GM19193 (cell line): Measurements from ENCODE around the gene SLC25A25.
A peak's percentile ranks its signal among the peaks of the same experiment; 100 is the strongest.

ENCODE experiments used
- POLR2A ChIP-seq: IDR thresholded peaks from 4 replicates; pipeline ENCODE4 v1.6.1; 2011; ENCODE audit not compliant: insufficient read depth, insufficient read length; ENCODE audit errors: extremely low read depth

SLC25A25 gene

DNA sequence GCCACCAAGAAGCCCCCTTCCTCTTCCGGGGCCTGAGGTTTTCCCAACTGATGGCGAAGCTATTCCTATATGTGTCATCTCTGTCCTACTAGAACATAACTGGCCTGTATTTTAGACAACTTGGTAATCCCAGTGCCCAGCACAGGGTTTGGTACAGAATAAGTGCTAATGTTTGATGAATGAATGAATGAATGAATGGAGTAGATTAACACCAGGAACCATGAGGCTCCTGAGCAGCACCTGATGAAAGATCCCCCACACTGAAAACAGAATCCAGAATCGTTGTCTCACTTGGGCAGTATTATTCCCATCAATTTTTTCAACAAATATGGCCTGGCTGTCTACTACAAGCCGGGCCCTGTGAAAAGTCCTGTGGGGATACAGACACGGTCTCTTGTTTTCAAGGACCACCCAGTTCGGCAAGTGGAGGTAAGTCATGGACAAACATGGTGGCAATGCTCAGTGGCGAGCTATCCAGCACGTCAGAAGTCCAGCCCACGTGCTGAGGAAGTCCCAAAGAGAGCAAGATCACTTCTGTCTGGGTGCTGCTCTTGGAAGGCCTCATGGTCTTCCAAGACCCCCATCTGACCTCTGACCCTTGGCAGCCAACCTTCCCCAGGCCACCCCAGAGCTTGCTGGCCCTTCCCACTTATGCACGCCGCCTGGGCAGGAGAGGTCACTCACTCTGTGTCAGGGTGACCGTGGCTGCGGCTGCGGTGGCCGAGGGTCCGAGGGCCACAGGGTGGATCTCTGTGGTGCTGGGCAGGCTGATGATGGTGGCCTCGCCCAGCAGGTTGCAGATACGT lies 1.9 kb upstream of the SLC25A25 start:
- peak; percentile 11 for TF ChIP-seq POLR2A

- TF ChIP-seq POLR2A: peak; percentile 19
These were observed 1.1 kb upstream of the SLC25A25 start, which contains the start of gene NAIF1 for GRCh38 chr9:128066713-128067644. TSS of gene NAIF1 (minus strand) at chr9:128067320. CDS start at chr9:128067101, 219 bp downstream.

DNA sequence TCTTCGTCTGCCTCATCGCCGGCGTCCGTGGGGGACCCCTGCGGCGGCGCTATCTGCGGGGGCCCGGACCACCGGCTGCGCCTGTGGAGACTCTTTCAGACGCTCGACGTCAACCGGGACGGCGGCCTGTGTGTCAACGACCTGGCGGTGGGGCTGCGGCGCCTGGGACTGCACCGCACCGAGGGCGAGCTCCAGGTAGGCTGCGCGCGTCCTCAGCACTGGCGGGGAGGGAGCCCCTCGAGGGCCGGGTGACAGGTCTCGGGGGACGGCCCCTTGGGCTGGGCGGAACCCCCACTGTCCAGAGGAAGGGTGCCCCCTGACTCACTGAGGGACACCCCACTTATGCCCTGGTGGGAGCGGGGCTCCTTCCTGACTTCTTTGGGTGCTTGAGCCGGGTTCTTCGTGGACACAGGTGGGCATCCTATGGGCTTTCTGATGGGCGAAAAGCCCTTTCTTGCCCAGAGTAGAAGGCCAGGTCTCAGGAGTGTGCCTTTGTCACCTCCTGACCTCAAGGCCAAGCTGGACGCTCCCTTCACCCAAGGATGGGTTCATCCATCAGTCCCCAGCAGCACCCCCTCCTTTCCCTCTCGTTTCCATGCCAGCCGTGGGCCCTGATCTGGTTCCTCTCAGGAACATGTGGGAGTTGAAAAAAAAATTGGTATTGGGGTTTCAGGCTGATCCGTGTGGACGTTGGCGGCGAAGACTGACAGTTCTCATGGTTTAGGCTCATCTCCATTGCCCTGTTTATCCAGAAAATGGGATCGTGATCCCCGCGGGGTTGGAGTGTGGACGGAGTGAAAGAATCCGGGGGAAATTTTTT lies 564 bp downstream of the SLC25A25 start:
- no peak for TF ChIP-seq POLR2A

- TF ChIP-seq POLR2A: no peak
These were observed 2.8 kb downstream of the SLC25A25 start for GRCh38 chr9:128070874-128071273.

DNA sequence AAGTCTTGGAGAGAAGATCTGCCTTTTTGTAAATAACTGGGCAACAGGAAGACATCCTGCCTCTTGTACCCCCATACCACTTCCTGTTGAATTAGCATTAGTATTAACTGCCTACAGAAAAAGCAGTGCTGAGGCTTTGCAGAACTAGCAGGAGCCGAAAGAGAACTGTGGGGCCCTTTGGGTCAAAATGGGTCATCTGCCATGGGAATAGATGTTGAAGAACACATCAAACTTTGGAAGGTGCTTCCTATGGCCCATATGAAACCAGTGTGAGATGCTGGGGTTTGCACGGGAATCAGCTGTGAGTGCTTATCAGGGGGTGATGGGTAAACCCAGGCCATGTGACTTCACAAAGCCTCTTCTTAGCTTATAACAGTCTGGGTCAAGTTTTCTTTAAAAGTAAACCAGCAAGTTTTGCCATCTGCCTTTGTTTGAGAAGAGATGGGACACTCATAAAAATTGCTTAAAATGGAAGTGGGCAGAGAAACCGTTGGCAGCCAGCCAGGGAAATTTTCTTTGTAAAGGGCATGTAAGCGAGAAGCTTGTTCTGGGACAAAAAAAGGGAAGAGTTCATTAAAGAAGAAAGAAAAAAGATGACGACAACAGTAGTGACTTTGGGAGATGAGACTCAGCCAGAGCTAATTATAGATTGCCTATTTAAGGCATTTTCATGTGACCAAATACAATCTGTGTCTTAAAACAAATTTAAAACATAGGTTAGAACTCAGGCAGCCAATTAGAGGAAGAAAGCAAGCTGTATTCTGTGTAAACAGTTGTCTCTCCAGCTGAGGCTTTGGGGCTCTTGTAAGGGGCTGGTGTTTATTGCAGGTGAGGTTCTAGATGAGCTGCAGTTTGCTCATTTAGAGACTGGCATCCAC lies 4.4 kb downstream of the SLC25A25 start:
- no peak for TF ChIP-seq POLR2A

GRCh38 chr9:128073253-128073886 lies 5.3 kb downstream of the SLC25A25 start:
- no peak for TF ChIP-seq POLR2A

GRCh38 chr9:128077847-128078503 lies 9.9 kb downstream of the SLC25A25 start:
- TF ChIP-seq POLR2A: no peak

DNA sequence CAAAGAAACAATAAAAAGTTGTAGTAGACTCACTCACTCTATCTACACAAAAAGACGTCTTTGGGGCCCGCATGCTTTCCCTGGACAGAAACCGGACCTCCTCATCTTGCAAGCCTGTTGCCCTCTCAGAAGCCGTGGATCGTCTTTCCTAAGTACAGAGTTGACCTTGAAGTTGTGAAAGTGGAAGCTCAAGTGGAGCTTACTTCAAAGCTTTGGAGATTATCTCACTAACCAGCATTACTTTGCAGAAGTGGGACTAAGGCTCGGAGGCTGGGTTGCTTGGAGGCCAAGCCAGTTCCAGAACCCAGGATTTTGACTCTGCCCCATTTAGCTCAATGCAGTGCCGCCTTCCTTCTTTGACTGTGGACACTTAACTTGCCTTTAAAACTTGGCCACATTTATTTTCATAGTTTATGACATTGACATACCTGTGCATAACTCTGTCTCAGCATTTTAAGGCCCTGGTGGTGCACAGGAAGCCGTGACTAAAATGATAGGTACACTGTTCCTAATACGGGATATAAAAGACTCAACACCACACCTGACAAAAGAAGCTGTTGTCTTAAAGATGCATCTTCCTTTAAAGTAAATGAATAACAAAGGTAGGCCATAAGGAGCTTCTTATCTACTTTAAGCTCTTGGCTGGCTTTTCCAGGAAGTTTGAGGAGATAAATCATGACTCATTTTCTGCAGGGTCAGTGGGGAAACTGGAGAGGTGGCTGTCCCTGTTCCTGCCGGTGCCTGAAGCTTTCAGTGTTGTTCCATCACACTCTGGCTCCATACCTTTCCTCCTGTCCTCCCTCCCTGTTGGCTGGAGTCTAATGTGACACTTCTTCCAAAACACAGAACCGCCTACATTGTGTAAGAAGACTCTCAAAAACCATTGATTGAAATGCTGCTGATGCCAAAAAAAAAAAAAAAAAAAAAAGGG lies 10.7 kb downstream of the SLC25A25 start:
- TF ChIP-seq POLR2A: no peak

DNA sequence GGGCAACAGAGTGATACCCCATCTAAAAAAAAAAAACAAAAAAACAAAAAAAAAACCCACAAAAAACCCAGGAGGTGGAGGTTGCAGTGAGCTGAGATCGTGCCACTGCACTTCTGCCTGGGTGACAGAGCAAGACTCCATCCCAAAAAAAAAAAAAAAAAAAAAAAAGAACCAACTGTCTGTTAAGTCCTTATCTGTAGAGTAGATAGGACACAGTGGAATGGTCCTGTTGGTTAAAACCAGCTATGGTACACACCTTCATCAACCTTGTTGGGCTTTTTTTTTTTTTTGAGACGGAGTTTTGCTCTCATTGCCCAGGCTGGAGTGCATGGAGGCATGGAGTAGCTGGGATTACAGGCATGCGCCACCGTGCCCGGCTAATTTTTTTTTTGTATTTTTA lies 12.2 kb downstream of the SLC25A25 start:
- no peak for TF ChIP-seq POLR2A

DNA sequence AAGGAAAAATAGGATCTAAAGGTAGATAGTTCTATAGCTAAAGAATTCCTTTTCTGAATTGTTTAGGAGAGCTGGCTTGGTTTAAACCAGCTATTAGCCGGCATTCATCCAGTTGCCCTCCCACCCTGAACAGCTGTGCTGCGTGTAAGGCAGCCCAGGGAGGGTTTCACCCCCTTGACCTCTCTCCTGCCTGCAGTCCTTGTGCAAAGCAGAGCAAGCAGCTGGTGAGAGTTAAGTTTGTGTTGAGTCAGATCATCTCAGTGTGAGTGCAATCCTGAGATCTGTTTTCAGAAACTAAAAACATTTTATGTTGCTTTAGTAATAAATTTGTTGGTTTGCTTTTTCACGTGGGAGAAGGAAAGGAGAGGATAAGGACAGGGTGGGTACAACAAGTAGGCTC lies 13.0 kb downstream of the SLC25A25 start:
- no peak for TF ChIP-seq POLR2A

DNA sequence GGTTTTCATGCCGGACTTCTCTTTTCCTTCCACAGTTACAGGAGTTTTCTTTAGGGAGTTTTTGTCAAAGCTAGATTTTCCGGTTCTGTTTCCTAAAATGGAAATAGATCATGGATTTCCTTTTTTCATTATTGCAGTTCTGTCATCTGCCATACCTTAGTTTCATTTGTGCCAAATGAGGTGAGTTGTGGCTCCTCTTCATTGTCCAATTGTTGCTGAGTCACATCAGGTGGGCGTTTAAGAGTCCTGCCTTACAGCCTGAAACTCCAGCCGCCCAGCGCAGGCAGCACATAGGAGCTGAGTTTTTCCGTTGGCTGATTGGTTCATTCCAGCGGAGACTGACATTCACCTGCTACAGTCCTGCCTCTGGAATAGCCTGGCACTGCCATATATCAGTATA lies 14.1 kb downstream of the SLC25A25 start:
- TF ChIP-seq POLR2A: no peak

GRCh38 chr9:128084746-128085145 lies 16.7 kb downstream of the SLC25A25 start:
- no peak for TF ChIP-seq POLR2A
